ENCODE data around the gene DAPK3.

Gene DAPK3

DNA sequence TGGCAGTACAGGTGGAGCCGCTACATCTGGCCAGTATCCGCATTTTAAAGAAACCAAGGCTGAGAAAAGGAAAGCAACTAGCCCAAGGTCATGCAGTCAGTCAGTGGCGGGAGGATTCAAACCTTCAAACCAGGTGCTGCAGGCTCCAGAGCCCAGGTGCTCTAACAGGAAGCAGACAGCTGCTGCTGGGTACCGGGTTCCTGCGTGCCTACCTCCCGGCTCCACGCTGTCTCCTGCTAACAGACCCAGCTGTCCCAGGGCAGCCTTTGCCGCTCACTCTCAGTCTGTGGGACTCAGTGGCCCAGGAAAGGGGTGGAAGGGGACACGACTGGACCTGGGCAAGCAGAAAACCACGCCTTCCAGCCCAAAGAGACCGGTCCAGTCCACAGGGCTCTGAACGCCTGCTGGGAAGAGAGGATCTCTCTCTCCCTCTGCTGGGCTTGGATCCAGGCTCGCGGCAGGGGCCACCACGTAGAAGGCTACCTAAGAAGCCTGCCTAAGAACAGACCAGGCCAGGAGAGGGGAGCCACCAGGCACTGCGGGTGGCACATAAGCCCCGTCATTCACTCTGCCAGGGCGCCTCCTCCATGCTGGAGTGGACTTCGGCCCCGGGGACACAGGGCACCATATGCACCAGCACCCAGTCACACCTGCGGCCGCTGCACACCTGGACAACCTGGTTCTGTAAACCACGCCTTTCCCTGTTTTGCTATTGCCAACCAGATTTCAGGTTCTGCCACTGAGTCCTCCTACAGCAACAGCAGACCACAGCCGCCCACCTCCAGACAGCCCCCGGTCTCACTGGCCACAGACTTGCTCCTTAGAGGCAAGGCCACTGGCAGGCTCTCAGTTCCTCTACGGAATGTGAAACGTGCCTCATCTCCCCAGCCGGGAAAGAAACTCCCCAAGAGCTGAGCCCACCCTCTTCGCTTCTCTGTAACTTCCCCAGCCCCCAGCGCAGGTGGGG is 4.6 kb downstream of the DAPK3 start:
- Histone ChIP-seq H3K9me3 (ENCODE audit: control insufficient read depth, insufficient read depth, low read length) (no peaks in the 10 kb centered on the region), H3K4me2 (ENCODE audit: low read length) (no peak overlapping the region), H3K27me3 (ENCODE audit: control insufficient read depth, low read length) (no peaks in the 10 kb centered on the region), H3K79me2 (ENCODE audit: control insufficient read depth, low read length) (peaks cover 30% of the 10 kb centered on the region), H3K36me3 (ENCODE audit: control insufficient read depth, low read length) (peaks cover 48% of the 10 kb centered on the region), H3K9me2 (replicated peaks; ENCODE audit: control insufficient read depth, low read length) (no peaks in the 10 kb centered on the region), H3K4me3 (ENCODE audit: low read length) (no peak overlapping the region), H4K20me1 (ENCODE audit: control insufficient read depth, insufficient read depth, low read depth, low read length) (peaks cover 10% of the 10 kb centered on the region; the same call in 1 of the 2 replicates), H3K27ac (ENCODE audit: low read depth, low read length) (no peak overlapping the region), H3F3A (ENCODE audit: control insufficient read depth, insufficient read depth) (peaks cover 1% of the 10 kb centered on the region), H3K4me1 (ENCODE audit: control insufficient read depth, low read length) (peaks cover 18% of the 10 kb centered on the region)
- no peak for TF ChIP-seq EZH2phosphoT487 (IDR thresholded peaks at IDR 0.05; ENCODE audit: borderline replicate concordance, low read length)
- TF ChIP-seq, protein P1, sequence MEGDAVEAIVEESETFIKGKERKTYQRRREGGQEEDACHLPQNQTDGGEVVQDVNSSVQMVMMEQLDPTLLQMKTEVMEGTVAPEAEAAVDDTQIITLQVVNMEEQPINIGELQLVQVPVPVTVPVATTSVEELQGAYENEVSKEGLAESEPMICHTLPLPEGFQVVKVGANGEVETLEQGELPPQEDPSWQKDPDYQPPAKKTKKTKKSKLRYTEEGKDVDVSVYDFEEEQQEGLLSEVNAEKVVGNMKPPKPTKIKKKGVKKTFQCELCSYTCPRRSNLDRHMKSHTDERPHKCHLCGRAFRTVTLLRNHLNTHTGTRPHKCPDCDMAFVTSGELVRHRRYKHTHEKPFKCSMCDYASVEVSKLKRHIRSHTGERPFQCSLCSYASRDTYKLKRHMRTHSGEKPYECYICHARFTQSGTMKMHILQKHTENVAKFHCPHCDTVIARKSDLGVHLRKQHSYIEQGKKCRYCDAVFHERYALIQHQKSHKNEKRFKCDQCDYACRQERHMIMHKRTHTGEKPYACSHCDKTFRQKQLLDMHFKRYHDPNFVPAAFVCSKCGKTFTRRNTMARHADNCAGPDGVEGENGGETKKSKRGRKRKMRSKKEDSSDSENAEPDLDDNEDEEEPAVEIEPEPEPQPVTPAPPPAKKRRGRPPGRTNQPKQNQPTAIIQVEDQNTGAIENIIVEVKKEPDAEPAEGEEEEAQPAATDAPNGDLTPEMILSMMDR (IDR thresholded peaks at IDR 0.05; ENCODE audit: low read depth, low read length, poor library complexity, severe bottlenecking) = no peak

DNA sequence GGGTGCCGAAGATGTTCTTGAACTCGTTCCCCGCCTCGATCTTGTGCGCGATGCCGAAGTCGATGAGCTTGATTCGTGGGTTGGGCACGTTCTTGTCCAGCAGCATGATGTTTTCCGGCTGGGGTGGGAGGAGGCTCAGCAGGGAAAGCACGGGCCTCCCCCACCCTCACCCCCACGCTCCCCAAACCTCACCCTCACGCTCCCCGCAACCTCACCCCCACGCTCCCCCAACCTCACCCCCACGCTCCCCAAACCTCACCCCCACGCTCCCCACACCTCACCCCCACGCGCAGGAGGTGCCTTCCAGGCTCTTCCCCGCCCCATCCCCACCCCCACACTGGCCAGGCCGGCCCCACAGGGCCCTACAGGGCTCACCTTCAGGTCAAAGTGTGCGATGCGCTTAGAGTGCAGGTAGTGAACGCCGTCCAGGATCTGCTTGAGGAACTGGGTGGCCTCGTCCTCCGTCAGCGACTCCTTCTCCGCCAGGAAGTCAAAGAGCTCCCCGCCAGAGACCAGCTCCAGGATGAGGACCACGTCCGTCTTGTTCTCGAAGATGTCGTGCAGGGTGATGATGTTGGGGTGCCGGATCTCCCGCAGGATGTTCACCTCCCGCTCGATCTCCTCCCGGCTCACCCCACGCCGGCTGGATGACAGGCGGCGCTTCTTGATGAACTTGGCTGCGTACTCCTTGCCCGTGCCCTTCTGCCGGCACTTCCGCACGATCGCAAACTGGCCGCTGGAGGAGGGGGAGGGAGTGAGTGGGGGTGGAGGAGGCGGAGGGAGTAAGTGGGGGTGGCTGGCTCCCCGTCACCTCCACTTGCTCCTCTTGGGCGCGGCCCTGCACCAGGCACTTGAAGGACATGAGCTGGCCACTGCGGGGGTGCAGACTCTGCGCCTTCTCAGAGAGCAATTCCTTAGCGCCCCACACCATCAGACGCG is 6.4 kb downstream of the DAPK3 start:
- Histone ChIP-seq H3K9me2 (replicated peaks; ENCODE audit: control insufficient read depth, low read length) (no peaks in the 10 kb centered on the region), H3K9me3 (ENCODE audit: control insufficient read depth, insufficient read depth, low read length) (no peaks in the 10 kb centered on the region), H3K27me3 (ENCODE audit: control insufficient read depth, low read length) (no peaks in the 10 kb centered on the region), H3F3A (ENCODE audit: control insufficient read depth, insufficient read depth) (no peaks in the 10 kb centered on the region), H3K36me3 (ENCODE audit: control insufficient read depth, low read length) (peaks cover 52% of the 10 kb centered on the region), H3K27ac (ENCODE audit: low read depth, low read length) (no peak overlapping the region), H4K20me1 (ENCODE audit: control insufficient read depth, insufficient read depth, low read depth, low read length) (peaks cover 4% of the 10 kb centered on the region; the same call in 1 of the 2 replicates), H3K4me2 (ENCODE audit: low read length) (no peak overlapping the region), H3K79me2 (ENCODE audit: control insufficient read depth, low read length) (peaks cover 17% of the 10 kb centered on the region), H3K4me3 (ENCODE audit: low read length) (no peak overlapping the region), H3K4me1 (ENCODE audit: control insufficient read depth, low read length) (peaks cover 8% of the 10 kb centered on the region)
- TF ChIP-seq, protein P1 (IDR thresholded peaks at IDR 0.05; ENCODE audit: low read depth, low read length, poor library complexity, severe bottlenecking) = no peak
- TF ChIP-seq EZH2phosphoT487 (IDR thresholded peaks at IDR 0.05; ENCODE audit: borderline replicate concordance, low read length) = no peak

DNA sequence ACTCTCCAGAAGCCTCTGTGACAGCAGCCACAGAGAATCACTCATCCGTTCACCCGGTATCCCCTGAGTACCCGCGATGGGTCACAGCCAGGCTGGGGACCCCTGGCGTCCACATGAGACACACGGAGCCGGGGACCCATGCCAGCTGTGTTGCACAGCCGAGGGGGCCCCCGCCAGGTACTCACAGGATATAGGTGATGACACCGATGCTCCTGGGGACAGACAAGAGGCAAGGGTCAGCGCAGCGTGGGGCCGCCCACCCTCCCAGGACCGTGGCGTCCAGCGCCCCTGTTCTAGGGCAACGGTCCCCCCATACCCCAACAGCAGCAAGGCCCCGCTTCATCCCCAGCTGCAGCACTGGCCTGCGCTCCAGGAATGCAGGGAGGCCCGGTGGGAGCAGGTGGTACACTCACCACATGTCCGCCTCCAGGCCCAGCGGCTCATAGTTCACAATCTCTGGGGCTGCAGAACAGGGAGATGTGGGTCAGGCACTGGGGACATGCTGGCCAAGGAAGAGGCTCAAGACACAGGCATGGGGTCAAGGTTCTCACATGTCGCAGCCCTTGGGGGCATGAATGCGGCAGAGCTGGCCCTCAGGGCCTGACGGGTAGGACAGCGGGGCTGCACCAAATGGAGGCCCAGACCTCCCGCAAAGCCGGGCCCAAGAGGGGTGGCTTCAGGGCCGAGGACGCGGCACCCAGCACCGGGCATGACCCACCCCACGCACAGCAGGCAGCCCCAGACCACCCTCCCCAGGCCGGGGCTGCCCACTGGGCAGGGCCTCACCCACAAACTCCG is 7.2 kb downstream of the DAPK3 start:
- no peak for TF ChIP-seq EZH2phosphoT487 (IDR thresholded peaks at IDR 0.05; ENCODE audit: borderline replicate concordance, low read length)
- TF ChIP-seq, protein P1 (IDR thresholded peaks at IDR 0.05; ENCODE audit: low read depth, low read length, poor library complexity, severe bottlenecking) = no peak
- H3K9me2 ChIP-seq (replicated peaks; ENCODE audit: control insufficient read depth, low read length) = no peaks in the 10 kb centered on the region
- H3K79me2 ChIP-seq (ENCODE audit: control insufficient read depth, low read length) = peaks cover 9% of the 10 kb centered on the region
- no peaks in the 10 kb centered on the region for H3K4me1 ChIP-seq (ENCODE audit: control insufficient read depth, low read length)
- no peak overlapping the region for H3K27ac ChIP-seq (ENCODE audit: low read depth, low read length)
- no peaks in the 10 kb centered on the region for H4K20me1 ChIP-seq (ENCODE audit: control insufficient read depth, insufficient read depth, low read depth, low read length)
- H3K9me3 ChIP-seq (ENCODE audit: control insufficient read depth, insufficient read depth, low read length) = no peaks in the 10 kb centered on the region
- no peaks in the 10 kb centered on the region for H3F3A ChIP-seq (ENCODE audit: control insufficient read depth, insufficient read depth)
- H3K27me3 ChIP-seq (ENCODE audit: control insufficient read depth, low read length) = no peaks in the 10 kb centered on the region
- H3K4me2 ChIP-seq (ENCODE audit: low read length) = no peak overlapping the region
- no peak overlapping the region for H3K4me3 ChIP-seq (ENCODE audit: low read length)
- peaks cover 44% of the 10 kb centered on the region for H3K36me3 ChIP-seq (ENCODE audit: control insufficient read depth, low read length)

All from DOHH2 (cell line).